ENCODE data around the gene PLOD3.

The PLOD3 gene

DNA sequence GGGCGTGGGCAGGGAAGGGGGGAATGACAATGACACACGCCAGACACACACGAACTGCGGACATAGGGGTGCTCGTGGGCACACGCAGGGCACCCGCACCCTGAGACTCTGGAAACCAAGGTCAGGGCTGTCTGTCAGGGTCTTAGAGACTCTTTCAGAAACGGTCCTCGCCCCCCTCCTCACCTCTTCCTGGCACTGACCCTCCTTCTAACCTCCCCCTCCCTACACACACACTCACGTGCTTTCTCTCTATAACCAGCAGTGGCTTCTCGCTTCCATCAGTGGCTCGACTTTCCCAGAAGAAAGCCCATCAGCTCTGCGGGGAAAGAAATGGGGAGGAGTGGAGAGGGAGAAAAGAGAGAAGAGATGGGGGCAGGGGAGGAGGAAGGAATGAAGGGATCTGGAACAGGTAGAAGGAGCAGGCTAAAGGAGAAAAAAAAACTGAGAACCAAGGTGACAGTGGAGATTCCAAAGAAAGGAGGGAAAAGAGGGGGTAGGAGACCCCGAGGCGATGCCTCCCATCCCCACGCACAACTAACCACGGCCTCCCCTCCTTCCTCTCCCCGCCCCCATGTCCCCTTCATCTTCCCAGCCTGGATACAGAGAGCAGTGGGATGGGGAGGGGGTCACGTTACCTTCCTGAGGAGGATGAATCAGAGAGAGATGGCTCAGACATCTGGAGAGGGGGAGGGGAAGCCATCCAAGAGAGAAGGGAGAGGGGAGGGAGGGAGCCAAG lies 50.3 kb downstream of the PLOD3 start:
- DNase-seq (ENCODE audit: low read depth in 1 of 2, low spot score in 1 of 2), result no peak

DNA sequence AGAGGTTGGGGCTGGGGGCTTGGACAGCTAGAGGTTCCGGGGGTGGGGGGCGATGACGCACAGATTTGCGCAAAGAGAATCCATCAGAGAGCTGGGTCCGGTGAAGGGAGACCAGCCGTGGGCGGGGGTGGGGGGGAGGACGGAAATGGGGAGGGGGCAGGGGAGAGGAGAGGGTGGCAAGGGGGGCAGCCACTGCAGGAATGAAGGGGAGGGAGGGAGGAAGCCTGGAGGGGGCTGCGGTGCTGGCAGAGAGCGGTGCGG lies 50.8 kb downstream of the PLOD3 start:
- DNase-seq (ENCODE audit: low read depth in 1 of 2, low spot score in 1 of 2), result no peak

DNA sequence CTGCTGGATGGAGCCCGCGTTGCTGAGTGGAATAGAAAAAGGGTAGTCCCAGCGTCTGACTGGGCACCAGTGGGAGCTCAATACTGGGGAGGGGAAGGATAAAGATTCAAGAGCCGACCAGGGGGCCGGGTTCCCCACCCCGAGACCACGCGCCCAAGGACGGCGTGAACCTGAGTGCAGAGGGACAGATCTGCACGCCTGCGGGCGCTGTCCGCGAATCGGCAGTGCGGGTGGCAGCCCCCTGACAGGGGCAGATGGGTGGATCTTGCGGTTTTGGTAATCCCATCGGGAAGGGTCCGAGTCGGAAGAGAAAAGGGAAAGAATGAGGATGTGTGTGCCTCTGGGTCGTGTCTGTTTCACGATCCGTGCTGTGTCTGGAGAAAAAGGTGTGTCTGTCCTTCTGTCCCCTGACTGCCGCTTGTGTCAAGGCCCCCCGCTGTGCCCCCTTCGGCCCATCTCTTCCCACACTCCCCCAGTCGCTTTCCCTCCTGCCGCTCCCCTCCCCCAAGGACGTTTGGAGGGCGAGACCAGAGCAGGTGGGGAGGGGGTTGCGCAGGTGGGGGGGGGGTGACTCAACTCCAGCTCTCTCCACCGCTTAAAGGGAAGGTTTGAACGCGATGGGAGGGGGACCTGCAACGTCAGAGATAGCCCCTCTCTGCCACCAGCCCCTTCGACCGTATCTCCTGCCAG lies 51.3 kb downstream of the PLOD3 start:
- DNase-seq (ENCODE audit: low read depth in 1 of 2, low spot score in 1 of 2), result no peak

DNA sequence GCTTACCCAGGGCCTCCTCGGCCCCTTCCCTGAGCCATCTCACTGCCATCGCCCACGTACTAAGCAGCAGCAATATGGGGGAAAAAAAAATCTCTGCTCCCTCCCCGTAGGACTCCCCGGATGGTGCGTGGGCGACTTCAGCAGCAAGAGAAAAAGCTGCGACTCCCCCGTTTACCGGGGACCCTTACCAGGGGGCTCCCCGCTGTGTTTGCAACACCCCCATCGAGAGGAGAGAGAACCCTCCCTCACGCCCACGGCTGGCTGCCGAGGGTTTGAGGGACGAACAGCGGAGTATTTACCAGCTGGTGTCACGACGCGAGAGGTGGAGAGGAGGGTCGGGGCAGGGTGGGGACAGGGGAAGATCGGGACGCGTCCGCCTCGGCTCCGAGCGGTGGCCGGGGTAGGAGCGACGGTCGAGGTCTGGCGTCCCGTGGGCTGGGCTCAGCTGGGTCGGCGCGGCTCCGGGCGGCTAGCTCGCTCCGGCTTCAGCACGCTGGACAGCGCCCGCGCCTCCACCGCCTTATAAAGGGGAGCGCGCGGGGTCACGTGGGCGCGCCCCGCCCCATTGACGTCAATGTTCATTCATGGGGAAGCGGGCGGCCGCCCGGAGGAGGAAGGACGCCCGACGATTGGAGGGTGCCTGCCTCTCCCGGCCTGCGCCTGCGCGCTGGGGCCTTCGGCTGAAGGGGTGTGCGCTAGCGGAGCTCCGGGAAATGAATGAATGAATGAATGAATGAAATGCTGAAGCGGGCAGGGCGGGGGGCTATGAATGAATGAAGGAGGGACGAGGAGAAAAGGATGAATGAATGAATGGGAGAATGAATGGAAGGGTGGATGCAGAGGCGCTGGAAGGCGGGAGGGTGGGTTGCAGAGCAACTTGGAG lies 52.1 kb downstream of the PLOD3 start, which contains the start of gene VGF:
VGF (minus strand) TSS at position 495 of the 883 bp plus-strand sequence. CDS start 726 bp downstream, outside the sequence.
- DNase-seq (ENCODE audit: low read depth in 1 of 2, low spot score in 1 of 2), result peak; percentile 83 to 84

DNA sequence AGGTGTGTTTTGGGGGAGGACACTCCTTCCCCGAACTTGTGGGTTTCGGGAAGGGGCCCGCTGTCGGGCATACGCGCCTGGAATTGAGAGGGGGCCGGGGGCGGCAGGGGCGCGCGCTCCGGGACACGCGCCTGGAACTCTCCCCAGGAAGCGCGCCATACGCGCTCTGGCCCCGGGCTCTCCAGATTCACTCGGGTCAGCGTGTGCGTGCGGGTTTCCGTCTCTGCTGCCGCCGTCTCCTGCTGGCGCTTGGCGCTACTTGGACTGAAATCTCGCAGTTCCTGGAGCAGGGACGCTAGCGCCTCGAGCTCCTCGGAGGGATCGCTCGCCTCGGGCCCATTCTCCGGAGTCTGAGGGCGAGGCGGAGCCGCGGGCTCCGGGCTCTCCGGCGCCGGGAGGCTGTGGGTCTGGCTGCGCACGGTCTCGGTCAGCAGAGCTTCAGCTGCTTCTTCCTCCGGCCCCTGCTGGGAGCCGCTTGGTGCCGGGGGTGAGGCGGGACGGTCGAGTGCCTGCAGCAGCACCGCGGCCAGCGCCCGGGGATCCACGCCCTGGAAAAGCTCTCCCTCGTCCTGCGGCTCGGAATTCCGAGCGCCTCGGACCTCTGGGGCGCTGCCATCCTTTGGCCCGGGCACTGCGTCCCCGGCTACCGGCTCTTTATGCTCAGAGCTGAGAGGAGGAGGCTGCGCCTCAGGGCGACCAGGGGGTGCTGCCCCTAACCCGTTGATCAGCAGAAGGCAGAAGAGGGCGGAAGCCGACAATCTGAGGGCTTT lies 53.1 kb downstream of the PLOD3 start:
- no peak for DNase-seq (ENCODE audit: low read depth in 1 of 2, low spot score in 1 of 2)

DNA sequence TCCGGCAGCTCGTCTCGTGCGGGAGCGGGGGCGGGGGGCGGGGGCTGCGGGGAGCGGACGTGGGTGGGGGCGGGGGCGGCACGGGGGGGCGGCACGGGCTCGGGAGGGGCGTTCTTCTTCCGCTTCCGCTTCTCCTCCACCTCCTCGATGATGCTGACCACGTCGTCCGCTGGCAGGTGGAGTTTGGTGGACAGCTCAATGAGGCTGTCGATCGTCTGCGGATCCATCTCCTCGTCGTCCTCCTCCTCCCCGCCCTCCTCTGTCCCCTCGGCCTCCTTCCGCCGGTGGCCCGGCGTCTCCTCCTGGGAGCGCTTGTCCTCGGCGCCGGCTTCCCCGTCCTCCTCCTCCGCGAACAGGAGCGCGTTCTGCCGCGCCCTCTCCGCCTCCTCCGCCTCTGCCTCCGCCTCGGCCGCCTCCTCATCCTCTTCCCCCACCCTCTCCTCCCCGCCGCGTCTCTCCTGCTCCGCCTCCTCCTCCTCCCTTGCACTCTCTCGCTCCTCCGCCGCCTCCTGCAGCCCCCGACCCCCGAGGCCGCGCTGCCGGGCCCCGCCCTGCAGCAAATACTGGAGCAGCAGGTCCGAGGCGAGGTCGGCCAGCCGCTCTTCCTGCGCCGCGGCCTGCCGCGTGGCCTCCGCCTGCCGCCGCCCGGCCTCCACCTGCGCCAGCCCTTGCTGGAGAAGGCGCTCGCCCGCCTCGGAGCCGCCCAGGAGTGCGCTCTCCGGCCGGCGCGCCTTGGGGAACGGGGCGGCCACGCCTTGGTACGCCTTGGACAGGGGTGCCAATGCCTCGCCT lies 53.9 kb downstream of the PLOD3 start:
- no peak for DNase-seq (ENCODE audit: low read depth in 1 of 2, low spot score in 1 of 2)

DNA sequence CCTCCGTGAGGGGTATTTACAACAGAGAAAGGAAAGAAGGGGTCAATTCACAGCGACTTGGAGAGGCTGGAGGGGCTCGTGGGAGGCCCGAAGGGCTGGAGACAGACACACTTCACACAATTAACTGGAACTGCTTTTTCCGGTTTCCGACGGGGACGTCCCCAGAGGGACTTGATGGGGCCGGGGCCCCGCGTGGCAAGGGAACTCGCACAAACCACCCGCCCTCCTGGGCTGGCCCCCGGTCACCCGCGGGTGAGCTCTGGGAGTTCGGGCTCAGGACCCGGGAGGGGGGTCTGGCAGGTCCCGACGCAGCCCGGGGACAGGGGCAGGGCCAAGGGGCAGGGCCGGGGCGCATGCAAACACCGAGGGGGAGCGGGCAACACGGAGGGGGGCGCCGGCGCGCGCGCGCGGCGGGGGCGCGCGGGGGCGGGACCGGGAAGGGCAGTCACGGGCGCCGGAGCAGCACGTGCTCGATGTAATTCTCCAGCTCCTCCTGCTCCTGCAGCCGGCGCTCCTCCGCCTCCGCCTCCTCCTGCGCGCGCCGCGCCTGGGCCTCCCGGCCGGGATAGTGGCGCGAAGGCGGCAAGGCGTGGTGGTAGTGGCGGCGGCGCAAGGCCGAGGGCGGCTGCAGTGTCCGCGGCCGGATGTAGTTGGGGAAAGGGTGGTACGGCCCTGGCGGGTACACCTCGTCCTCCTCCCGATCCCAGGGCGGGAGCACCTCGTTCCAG lies 54.7 kb downstream of the PLOD3 start:
- no peak for DNase-seq (ENCODE audit: low read depth in 1 of 2, low spot score in 1 of 2)

DNA sequence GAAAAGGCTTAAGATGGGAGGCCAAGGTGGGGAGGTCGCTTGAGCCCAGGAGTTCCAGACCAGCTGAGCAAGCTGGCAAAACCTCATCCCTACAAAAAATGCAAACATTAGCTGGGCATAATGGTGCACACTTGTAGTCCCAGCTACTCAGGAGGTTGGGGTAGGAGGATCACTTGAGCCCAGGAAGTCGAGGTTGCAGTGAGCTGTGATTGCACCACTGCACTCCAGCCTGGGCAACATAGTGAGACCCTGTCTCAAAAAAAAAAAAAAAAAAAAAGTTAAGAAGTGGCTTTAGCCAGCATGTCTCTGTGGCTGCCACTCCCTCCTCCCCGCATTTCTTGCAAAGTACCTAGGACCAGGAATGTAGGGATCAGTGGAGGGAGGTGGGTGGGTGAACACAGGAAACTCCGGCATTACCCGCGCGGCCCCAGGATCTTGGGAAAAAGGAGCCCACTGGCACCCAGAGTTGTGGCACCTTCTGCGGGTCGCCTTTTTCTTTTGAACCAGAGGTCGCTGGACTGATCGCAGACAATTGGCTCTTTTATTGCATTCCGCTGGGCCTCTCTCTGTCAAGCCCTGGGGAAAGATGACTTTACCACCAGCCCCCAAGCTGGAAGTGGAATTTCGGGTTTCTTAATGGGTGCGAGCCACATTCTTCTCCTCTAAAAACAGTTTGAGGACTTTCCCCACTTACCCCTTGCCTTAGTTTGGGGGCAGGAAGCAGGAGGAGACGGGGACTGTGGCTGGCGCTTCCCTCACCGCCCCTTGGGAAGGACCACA lies 55.5 kb downstream of the PLOD3 start:
- DNase-seq (ENCODE audit: low read depth in 1 of 2, low spot score in 1 of 2), result no peak

DNA sequence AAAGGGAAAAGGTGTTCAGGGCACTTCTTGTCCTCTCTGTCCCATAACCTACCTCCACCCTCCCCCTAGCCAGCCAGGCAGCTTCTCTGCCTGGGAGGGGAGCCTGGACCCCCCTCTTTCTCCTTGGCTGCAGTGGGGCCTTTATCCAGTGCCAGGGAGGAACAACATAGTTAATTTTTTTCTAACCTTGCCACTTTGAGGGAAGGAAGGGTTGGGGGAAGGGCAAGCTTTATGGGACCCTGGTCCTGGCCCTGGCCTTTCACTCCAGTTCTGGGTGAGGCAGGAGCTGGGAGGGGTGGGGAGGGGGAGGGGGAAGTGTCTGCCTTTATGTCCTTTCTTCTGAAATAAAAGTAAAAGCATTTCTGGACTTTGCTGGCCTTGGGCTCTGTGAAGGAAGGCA lies 56.5 kb downstream of the PLOD3 start:
- no peak for DNase-seq (ENCODE audit: low read depth in 1 of 2, low spot score in 1 of 2)

DNA sequence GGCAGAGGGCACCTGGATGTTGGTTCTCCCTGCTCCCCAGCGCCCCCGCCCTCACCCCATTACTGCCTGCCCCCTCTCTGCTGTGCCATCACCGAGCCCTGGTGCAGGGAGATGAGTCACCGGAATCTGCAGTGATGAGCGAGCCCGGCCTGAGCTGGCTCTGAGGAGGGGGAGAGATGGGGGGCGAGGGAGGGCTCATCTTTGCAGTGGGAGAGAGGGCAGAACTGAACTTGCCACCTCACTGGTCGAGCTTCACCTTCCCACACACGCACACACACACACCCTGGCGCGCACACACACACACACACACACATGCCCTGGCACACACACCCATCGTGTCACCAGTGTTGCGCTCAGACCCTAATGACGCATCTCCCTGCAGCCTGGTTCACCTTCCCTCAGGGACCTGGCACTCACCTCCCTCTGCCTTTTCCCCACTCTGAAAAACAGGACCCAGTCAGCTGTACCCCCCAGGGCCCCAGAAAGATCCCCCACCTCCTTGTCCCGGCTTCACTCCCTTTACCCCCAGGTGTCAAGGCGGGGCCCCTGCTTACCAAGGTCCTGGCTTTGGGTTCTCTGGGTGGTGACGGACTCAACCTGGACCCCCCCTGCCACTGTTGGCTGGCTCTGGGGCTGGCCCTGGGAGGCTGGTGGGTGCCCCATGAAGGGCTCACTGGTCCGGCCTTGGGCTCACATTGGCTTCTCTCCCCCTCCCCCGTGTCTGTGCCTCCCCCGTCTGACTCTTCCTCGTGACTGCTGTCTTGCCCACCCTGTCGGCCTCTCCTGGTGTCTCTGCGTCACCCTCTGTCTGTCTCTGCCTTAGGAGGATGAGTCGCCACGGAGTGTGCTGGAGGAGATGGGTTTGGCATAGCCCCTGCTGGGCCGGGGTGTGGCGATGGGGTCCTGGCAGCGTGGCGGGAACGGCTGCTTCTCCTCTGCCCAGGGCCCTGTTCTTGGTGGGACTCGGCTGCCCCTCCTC lies 57.4 kb downstream of the PLOD3 start:
- DNase-seq (ENCODE audit: low read depth in 1 of 2, low spot score in 1 of 2), result no peak

DNA sequence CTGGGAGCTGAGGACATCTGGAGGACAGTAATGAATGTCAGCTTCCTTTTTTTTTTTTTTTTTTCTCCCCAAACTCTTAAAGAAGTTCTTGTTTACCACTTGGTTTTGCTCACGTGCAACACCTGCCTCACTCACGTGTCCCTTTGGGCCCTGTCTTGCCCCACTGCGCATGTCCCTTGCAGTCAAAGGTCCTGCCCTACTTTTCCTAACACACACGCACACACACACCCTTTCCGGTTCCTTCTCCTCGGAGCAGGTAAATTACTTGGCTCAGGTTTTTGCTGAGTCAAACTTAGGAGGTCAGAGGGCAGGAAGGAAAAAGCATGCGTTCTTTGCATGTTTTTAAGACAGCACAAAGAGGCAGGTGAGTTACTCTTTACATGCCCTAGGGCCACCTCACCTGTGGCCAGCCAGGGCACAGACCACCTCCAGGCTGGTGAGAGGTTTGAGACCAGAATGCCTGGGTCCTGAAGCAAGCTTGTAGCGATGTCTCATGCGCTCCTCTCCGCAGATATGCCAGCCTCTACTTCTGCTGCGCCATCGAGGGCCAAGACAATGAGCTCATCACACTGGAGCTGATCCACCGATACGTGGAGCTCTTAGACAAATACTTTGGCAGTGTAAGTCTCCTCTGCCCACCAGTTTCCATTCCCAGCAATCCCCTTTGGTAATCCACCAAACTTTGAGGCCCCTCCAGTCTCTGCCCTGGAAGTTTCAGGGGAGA lies 60.4 kb downstream of the PLOD3 start:
- DNase-seq (ENCODE audit: low read depth in 1 of 2, low spot score in 1 of 2), result no peak

DNA sequence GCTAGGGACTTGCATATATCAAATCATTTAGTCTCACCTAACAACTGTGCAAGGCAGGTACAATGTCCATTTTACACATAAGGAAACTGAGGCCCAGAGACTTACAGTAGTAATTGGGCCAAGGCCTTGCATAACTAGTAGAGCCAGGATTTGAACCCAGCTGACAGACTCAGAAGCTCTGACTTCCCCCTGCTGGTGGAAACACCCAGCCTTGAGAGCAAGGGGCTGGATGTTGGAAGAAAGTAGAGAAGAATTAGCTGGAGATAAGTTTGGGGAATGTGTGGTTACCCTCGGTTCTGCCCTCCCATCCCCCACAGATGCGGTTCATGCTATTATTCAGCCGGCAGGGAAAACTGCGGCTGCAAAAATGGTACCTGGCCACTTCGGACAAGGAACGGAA lies 61.1 kb downstream of the PLOD3 start:
- no peak for DNase-seq (ENCODE audit: low read depth in 1 of 2, low spot score in 1 of 2)

Measured in activated T-helper 1 cell treated with anti-CD3 and anti-CD28 coated beads, Interleukin-2, amount 50 U/mL, for 16 hours (primary cell).